Fibroblast of lung (primary cell): ENCODE measurements around the gene CCNB1IP1.

Source experiments
- CTCF ChIP-seq, 2 donors: IDR thresholded peaks in 1 of 2; conservative IDR thresholded peaks in 1 of 2; 1 replicate in 1 of 2; 2 replicates in 1 of 2; pipeline ENCODE4 v1.5.1; 2011 to 2012; ENCODE audit warnings: low read length in 2 of 2, control low read depth in 1 of 2, inconsistent platforms in 1 of 2, low read depth in 1 of 2, mild to moderate bottlenecking in 1 of 2
- EZH2 ChIP-seq: IDR thresholded peaks from 2 replicates; pipeline ENCODE4 v1.5.1; 2012; ENCODE audit warnings: low read length, control low read depth, mild to moderate bottlenecking; ENCODE audit errors: missing control alignments

GRCh38 chr14:20343862-20344220, 10.8 kb upstream of the CCNB1IP1 start:
- TF ChIP-seq EZH2: no peak
- no peak for TF ChIP-seq CTCF (conservative IDR thresholded peaks at IDR 0.05 in 1 of 2, IDR thresholded peaks at IDR 0.05 in 1 of 2; ENCODE audit: low read depth in 1 of 2, low read length in 2 of 2)
